HG03354 (cell line): ENCODE measurements around the gene RELB.
"Not testable (repeated sequence)": the region's sequence is repeated elsewhere in the genome, so short reads cannot be mapped to it uniquely, and the experiment has no call there.

Experiments
- ATAC-seq: cut with Tn5 transposase; IDR thresholded peaks from one replicate; pipeline ENCODE4 v1.9.1; 2021; ENCODE audit warnings: mild to moderate bottlenecking; ENCODE audit not compliant: unreplicated experiment, poor library complexity, severe bottlenecking

RELB gene

GRCh38 chr19:44985445-44985844 lies 15.8 kb upstream of the RELB start:
- ATAC-seq: no peak

GRCh38 chr19:44986389-44986788 lies 14.9 kb upstream of the RELB start:
- no peak for ATAC-seq

- no peak for ATAC-seq
These were observed 14.1 kb upstream of the RELB start for GRCh38 chr19:44987148-44987675.

GRCh38 chr19:44988273-44988672 lies 13.0 kb upstream of the RELB start:
- ATAC-seq: no peak

GRCh38 chr19:44988896-44989556 lies 12.2 kb upstream of the RELB start:
- ATAC-seq: no peak

- ATAC-seq: no peak
These were observed 10.8 kb upstream of the RELB start for GRCh38 chr19:44990459-44990858.

- no peak for ATAC-seq
These were observed 10.3 kb upstream of the RELB start for GRCh38 chr19:44990966-44991365.

- ATAC-seq: no peak
These were observed 8.7 kb upstream of the RELB start for GRCh38 chr19:44992336-44993163.

- no peak for ATAC-seq
These were observed 7.7 kb upstream of the RELB start for GRCh38 chr19:44993526-44993925.

GRCh38 chr19:44993926-44994537 lies 7.2 kb upstream of the RELB start:
- ATAC-seq: no peak

GRCh38 chr19:44998025-44998424 lies 3.2 kb upstream of the RELB start:
- ATAC-seq: no peak

GRCh38 chr19:44999131-44999925 lies 1.9 kb upstream of the RELB start:
- ATAC-seq: not testable (repeated sequence)

- ATAC-seq: not testable (repeated sequence)
These were observed 599 bp upstream of the RELB start for GRCh38 chr19:45000665-45001064.

- ATAC-seq: no peak
These were observed 2.2 kb downstream of the RELB start for GRCh38 chr19:45003485-45003884.

- ATAC-seq: no peak
These were observed 4.5 kb downstream of the RELB start for GRCh38 chr19:45005787-45006186.

- no peak for ATAC-seq
These were observed 7.3 kb downstream of the RELB start for GRCh38 chr19:45008552-45008951.

GRCh38 chr19:45009625-45010255 lies 8.5 kb downstream of the RELB start:
- no peak for ATAC-seq

GRCh38 chr19:45010306-45010705 lies 9.0 kb downstream of the RELB start:
- no peak for ATAC-seq

GRCh38 chr19:45011959-45012358 lies 10.7 kb downstream of the RELB start:
- ATAC-seq: no peak
